Measurements from ENCODE around the gene RCBTB2.

DNA sequence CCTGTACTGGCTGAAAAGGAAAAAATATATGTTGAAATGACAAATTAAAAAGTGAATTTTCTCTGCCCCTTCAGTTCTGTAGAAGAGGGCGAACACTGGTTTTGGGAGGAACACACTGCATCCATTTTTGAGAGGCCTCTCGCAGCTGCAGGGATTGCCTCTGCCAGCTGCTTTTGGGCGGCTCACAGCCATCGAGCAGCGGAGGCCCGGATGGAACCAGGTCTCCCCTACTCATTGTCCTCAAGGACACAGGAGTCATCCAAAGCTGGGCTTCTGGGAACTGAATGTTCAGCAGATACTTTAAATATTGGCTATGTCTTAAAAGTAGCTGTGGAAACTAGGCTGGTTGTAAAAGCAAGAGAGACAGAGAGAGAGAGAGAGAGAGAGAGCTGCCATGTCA is 17.1 kb downstream of the RCBTB2 start:
- TF ChIP-seq EZH2phosphoT487 (IDR thresholded peaks at IDR 0.05; ENCODE audit: borderline replicate concordance, low read length), result no peak
- TF ChIP-seq, protein P1, sequence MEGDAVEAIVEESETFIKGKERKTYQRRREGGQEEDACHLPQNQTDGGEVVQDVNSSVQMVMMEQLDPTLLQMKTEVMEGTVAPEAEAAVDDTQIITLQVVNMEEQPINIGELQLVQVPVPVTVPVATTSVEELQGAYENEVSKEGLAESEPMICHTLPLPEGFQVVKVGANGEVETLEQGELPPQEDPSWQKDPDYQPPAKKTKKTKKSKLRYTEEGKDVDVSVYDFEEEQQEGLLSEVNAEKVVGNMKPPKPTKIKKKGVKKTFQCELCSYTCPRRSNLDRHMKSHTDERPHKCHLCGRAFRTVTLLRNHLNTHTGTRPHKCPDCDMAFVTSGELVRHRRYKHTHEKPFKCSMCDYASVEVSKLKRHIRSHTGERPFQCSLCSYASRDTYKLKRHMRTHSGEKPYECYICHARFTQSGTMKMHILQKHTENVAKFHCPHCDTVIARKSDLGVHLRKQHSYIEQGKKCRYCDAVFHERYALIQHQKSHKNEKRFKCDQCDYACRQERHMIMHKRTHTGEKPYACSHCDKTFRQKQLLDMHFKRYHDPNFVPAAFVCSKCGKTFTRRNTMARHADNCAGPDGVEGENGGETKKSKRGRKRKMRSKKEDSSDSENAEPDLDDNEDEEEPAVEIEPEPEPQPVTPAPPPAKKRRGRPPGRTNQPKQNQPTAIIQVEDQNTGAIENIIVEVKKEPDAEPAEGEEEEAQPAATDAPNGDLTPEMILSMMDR (IDR thresholded peaks at IDR 0.05; ENCODE audit: low read depth, low read length, poor library complexity, severe bottlenecking), result no peak

All from DOHH2 (cell line).